ENCODE data around the gene ASCL4.

The ASCL4 gene

DNA sequence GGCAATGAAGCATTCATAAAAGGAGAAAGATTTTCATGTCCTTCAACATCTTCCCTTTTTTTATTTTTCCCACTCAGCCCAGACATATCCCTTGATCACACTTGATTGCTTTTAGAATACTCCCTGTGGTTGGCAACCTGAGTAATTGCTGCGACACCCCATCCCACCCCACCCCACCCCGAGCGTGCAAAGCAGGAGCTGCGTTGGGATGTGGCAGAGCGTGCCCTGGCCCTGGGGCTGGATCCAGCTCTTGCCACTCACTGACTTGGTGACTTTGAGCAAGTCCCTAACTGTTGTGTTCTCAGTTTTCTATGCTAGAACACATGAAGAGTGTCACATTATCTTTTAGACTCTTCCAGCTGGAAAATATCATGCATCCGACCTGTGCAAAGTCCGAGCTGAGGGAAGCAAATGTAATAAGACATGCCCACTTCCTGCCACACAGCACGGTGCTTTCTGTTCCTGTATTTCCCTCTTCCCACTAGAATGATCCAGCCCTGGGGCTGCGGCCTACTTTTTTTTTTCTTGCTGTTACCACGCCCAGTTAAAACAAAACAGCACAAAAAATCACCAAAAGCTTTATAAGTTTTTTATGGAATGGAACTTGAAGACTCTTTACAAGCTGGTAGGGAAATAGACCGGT lies 4.0 kb downstream of the ASCL4 start:
- DNase-seq (ENCODE audit: low read depth), result no peak
- no peak overlapping the region for H3K4me3 ChIP-seq (ENCODE audit: low read depth, low read length)
- no peak for TF ChIP-seq CTCF (IDR thresholded peaks at IDR 0.05; ENCODE audit: control insufficient read depth, extremely low read depth, insufficient read depth)

GRCh38 chr12:107779077-107779831 lies 4.8 kb downstream of the ASCL4 start:
- TF ChIP-seq CTCF (IDR thresholded peaks at IDR 0.05; ENCODE audit: control insufficient read depth, extremely low read depth, insufficient read depth), result no peak
- H3K4me3 ChIP-seq (ENCODE audit: low read depth, low read length), result no peak overlapping the region
- no peak for DNase-seq (ENCODE audit: low read depth)

GRCh38 chr12:107780298-107780697 lies 5.8 kb downstream of the ASCL4 start:
- no peak for TF ChIP-seq CTCF (IDR thresholded peaks at IDR 0.05; ENCODE audit: control insufficient read depth, extremely low read depth, insufficient read depth)
- H3K4me3 ChIP-seq (ENCODE audit: low read depth, low read length), result no peak overlapping the region
- no peak for DNase-seq (ENCODE audit: low read depth)

DNA sequence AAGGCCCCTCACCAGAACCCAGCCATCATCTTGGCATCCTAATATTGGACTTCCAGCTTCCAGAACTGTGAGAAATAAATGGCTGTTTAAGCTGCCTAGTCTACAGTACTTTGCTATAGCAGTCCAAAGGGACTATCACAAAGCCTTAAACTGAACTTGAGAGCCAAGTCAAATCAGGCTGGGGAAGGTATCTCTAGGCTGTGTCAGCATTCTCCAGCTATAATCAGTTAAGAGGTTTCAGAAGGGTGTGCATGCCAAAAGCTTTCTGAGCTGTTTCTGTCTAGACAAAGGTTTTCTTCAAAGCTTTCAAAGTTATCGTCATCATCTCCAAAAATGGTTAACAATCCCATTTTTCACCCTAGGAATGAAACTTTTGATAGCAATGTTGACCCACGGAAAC lies 7.6 kb downstream of the ASCL4 start:
- no peak overlapping the region for H3K4me3 ChIP-seq (ENCODE audit: low read depth, low read length)
- DNase-seq (ENCODE audit: low read depth), result no peak
- TF ChIP-seq CTCF (IDR thresholded peaks at IDR 0.05; ENCODE audit: control insufficient read depth, extremely low read depth, insufficient read depth), result no peak

DNA sequence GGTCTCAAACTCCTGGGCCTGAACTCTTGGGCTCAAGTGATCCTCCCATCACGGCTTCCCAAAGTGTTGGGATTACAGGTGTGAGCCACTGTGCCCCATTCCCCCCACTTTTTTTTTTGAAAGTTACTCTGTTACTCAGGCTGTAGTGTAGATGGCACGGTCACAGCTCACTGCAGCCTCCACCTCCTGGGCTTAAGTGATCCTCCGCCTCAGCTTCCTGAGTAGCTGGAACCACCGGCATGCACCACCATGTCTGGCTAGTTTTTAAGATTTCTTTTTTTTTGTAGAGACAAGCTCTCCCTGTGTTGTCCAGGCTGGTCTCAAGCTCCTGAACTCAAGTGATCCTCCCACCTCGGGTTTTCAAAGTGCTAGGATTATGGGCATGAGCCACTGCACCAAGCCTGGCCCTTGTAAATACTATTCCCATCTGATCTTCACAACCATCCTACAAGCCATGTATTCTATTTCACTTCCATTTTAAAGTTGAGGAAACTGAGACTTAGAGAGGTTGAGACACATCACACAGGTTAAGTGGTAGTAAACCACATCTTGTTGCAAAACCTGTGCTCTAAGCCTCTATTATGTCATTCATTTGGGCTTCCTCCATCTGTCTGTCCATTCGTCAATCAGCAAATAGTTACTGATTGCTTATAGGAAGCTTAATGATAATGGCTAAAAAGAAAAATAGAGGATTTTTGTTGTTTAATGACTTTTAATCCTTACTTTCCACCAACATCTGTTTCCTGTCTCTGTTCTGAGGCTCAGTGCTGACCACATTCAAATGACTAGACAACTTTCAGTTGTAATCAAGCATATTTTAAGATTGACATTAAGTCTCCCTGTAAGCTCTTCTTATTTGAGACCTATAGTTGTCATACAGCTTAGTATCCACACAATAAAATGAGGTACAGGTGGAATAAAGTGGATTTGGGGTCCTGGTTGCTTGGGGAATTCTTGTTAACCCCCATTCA lies 9.2 kb downstream of the ASCL4 start:
- no peak for DNase-seq (ENCODE audit: low read depth)

More for the DNA sequence above, 9.2 kb downstream of the ASCL4 start:
- TF ChIP-seq CTCF (IDR thresholded peaks at IDR 0.05; ENCODE audit: control insufficient read depth, extremely low read depth, insufficient read depth), result no peak
- no peak overlapping the region for H3K4me3 ChIP-seq (ENCODE audit: low read depth, low read length)

Measured in LNCaP clone FGC (cell line).